DOHH2 (cell line): ENCODE measurements around the gene C16orf54.

ENCODE experiments used
- CTCF ChIP-seq: fragments of 200-600 bp; sonication (generic); IDR thresholded peaks from one replicate; pipeline ENCODE4 v1.5.1; 2014; ENCODE audit warnings: antibody characterized with exemption, mild to moderate bottlenecking, low read depth, low read length; ENCODE audit not compliant: poor library complexity, severe bottlenecking
- EZH2phosphoT487 ChIP-seq: fragments of 200-600 bp; sonication (generic); IDR thresholded peaks from 2 replicates; pipeline ENCODE4 v1.6.1; 2017; ENCODE audit warnings: borderline replicate concordance, mild to moderate bottlenecking, antibody characterized with exemption, low read length, moderate library complexity, mixed read lengths

GRCh38 chr16:29756654-29757053 lies 10.9 kb upstream of the C16orf54 start:
- TF ChIP-seq CTCF, result no peak
- TF ChIP-seq EZH2phosphoT487, result no peak
